ENCODE data around the gene ART3.
A peak's percentile ranks its signal among the peaks of the same experiment; 100 is the strongest.
"Not testable (repeated sequence)": the region's sequence is repeated elsewhere in the genome, so short reads cannot be mapped to it uniquely, and the experiment has no call there.

Gene ART3, protein sequence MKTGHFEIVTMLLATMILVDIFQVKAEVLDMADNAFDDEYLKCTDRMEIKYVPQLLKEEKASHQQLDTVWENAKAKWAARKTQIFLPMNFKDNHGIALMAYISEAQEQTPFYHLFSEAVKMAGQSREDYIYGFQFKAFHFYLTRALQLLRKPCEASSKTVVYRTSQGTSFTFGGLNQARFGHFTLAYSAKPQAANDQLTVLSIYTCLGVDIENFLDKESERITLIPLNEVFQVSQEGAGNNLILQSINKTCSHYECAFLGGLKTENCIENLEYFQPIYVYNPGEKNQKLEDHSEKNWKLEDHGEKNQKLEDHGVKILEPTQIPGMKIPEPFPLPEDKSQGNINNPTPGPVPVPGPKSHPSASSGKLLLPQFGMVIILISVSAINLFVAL

DNA sequence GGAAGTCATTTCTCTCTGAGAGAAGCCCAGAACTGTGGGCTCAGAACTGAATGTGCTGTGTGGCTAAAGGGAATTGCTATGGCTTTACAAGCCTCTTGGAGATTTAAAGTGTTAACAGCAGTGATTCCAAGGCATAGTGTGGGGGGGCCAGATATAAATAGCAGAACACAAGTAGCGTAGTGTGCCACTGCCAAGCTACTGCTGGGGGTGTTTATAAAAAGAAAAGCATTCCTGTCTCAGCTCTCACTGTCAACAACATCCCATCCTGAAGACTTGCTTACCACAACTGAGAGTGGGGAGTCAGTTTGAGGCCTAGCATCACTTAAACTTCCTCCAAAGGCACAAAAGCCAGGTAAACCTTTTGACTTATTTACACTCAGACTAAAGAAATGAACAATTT lies at the start of gene ART3:
TSS of gene ART3 (plus strand) at position 242 of the 400 bp plus-strand sequence. CDS start 1,181 bp downstream, outside the sequence.
- no peak for DNase-seq (ENCODE audit: low read depth)

DNA sequence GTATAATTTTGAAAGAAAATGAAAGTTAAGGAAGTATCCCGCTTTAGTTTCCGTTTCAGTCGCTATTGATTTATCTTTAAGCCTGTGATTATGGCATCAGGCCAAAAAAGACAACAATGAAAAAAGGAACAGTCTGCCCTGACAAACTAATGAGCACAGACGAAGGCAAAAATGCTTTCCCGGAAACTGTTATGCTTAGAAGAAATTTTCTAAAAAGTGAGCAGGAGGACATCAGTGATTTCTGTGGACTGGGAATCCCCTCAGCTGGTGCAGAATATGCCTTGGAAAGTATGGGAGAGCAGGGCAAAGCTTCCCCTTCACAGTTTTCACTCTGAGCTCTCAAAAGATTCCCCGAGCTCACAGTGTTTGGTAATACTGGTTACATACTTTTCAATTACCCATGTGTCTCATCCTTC lies 46.2 kb upstream of the ART3 start:
- DNase-seq (ENCODE audit: low read depth) = no peak

- DNase-seq (ENCODE audit: low read depth) = no peak
These were observed 45.2 kb upstream of the ART3 start for GRCh38 chr4:76029300-76029699.

DNA sequence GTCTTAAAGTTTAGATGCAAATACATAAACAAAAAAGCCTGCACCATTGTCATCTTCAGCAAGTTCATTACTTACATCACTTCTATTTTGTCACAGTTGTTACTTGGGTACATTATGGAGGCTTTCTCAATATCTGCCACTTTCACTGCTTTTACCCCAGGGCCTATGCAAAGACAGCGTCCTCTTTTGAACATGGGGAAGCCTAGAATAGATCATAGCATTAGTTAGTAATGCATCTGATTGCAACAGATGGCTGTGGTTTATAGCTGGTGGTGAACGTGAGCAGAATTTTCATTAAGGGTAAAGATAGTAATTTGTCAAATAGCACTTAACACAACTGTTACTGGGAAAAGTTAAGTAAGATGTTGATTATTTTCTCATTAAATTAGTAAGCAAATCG lies 39.4 kb upstream of the ART3 start:
- DNase-seq (ENCODE audit: low read depth) = no peak

DNA sequence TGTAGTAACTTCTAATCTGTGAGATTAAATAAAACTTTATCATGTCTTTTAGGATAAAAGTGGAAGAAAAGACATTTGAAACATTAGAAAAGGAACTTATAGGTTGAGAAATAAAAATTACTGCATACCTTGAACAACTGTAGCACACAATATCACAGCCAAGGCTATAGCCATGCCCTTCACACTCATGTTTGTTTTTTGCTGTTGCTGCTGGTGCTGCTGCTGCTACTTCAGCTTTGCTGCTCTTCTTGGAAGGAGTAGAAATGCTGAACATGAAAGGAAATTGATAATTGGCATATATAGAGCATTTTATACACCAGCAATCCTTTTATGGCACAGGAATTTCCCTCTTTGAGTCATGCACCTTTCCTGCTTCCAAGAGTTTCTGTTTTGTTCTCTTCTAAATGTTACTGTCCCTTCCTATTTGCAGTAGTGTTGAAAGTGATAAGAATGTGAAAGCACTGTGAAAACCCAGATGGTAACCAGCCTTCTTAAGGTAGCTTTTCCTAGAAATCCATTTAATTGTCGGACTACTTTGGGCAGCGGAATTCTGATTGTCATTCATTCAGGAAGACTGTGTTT lies 38.6 kb upstream of the ART3 start, which contains the start of gene CXCL11:
TSS of gene CXCL11 (minus strand) at position 272 of the 582 bp plus-strand sequence. CDS start at position 189, 83 bp downstream.
- no peak for DNase-seq (ENCODE audit: low read depth)

DNA sequence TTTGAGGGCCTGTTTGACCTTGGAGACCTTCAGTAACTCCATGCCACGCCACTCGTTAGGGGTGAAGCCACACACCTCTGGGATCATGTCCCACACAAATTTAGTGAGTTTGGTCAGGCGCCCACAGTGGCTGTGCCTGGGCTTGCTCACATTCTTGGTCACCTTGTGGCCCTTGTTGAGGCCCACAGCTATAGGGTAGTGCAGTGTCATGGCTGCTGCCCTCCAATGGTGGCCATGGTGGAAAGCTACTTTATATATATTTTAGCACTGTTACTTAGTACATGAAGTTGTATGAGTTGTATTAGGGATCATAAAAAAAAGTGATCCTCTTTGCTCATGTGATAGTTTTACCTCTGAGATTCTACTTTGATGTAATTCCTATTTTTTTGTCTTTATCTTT lies 37.7 kb upstream of the ART3 start:
- DNase-seq (ENCODE audit: low read depth) = no peak

DNA sequence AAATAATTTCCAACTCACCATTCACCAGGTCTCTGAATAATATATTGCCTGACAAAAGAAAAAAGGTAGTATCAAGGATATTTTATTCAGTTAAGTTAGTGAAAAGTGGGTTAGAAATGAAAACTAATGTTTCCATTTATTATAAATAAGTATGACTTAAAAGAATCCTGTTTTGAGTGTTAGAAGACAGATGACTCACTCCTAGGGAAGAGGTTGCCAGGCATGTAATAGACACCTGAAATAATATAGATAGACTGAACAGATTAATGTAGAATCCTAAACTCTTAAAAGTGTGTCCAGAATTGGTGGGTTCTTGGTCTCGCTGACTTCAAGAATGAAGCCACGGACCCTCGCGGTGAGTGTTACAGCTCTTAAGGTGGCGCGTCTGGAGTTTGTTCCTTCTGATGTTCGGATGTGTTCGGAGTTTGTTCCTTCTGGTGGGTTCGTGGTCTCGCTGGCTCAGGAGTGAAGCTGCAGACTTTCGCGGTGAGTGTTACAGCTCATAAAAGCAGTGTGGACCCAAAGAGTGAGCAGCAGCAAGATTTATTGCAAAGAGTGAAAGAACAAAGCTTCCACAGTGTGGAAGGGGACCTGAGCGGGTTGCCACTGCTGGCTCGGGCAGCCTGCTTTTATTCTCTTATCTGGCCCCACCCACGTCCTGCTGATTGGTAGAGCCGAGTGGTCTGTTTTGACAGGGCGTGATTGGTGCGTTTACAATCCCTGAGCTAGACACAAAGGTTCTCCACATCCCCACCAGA lies 32.1 kb upstream of the ART3 start:
- not testable (repeated sequence) for DNase-seq (ENCODE audit: low read depth)

DNA sequence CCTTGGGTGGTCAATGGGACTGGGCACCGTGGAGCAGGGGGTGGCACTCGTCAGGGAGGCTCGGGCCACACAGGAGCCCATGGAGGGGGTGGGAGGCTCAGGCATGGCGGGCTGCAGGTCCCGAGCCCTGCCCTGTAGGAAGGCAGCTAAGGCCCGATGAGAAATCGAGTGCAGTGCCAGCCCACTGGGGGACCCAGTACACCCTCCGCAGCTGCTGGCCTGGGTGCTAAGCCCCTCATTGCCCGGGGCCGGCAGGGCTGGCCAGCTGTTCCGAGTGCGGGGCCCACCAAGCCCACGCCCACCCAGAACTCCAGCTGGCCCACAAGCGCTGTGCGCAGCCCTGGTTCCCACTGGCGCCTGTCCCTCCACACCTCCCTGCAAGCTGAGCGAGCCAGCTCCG lies 31.2 kb upstream of the ART3 start:
- DNase-seq (ENCODE audit: low read depth) = not testable (repeated sequence)

- DNase-seq (ENCODE audit: low read depth) = not testable (repeated sequence)
These were observed 29.8 kb upstream of the ART3 start for GRCh38 chr4:76044686-76045085.

DNA sequence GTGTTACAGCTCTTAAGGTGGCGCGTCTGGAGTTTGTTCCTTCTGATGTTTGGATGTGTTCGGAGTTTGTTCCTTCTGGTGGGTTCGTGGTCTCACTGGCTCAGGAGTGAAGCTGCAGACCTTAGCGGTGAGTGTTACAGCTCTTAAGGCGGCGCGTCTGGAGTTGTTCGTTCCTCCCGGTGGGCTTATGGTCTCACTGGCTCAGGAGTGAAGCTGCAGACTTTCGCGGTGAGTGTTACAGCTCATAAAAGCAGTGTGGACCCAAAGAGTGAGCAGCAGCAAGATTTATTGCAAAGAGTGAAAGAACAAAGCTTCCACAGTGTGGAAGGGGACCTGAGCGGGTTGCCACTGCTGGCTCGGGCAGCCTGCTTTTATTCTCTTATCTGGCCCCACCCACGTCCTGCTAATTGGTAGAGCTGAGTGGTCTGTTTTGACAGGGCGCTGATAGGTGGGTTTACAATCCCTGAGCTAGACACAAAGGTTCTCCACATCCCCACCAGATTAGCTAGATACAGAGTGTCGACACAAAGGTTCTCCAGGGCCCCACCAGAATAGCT lies 24.6 kb upstream of the ART3 start:
- not testable (repeated sequence) for DNase-seq (ENCODE audit: low read depth)

DNA sequence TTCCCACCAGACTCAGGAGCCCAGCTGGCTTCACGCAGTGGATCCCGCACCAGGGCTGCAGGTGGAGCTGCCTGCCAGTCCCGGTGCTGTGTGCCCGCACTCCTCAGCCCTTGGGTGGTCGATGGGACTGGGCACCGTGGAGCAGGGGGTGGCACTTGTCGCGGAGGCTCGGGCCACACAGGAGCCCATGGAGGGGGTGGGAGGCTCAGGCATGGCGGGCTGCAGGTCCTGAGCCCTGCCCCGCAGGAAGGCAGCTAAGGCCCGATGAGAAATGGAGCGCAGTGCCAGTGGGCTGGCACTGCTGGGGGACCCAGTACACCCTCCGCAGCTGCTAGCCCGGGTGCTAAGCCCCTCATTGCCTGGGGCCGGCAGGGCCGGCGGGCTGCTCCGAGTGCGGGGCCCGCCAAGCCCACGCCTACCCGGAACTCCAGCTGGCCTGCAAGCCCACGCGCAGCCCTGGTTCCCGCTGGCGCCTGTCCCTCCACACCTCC lies 23.9 kb upstream of the ART3 start:
- DNase-seq (ENCODE audit: low read depth) = not testable (repeated sequence)

GRCh38 chr4:76053730-76054129 lies 20.8 kb upstream of the ART3 start:
- DNase-seq (ENCODE audit: low read depth) = no peak

GRCh38 chr4:76055016-76055415 lies 19.5 kb upstream of the ART3 start:
- DNase-seq (ENCODE audit: low read depth) = no peak

DNA sequence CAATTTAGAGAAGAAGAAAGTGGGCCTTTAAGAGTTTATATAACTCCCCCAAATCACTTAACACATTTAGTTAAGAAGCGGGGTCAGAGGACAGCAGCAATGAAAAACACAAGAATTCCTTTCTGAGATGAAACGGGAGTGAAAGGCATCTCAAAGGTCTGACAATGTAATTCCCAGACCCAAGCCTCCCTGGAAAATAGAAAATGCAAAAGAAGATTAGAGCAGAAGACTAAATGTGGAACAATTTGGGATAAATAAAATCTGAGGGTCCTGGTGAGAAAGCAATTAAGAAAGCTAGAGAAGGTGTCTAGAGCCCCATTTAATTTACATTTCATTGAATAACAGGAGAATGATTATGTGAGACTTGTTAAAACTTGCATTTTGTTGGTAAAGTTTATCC lies 19.1 kb upstream of the ART3 start:
- DNase-seq (ENCODE audit: low read depth) = no peak

DNA sequence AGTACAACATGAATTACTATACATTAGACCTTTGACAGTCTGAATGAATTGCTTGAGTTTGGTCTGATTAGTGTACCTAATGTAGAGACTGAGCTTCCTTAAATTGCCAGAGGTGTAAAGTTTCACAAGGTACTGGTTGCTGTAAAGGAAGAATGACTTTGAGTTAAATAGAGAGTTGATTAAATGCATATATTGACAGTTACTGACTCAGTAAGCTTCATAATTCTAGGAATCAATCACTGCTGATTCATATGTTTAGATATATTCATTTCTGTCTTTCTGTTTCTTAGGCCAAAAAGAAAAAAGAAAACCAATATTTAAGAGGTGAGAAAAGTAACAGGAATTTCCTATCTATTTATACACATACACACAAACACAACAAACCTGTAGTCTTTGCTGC lies 16.2 kb upstream of the ART3 start:
- DNase-seq (ENCODE audit: low read depth) = no peak

DNA sequence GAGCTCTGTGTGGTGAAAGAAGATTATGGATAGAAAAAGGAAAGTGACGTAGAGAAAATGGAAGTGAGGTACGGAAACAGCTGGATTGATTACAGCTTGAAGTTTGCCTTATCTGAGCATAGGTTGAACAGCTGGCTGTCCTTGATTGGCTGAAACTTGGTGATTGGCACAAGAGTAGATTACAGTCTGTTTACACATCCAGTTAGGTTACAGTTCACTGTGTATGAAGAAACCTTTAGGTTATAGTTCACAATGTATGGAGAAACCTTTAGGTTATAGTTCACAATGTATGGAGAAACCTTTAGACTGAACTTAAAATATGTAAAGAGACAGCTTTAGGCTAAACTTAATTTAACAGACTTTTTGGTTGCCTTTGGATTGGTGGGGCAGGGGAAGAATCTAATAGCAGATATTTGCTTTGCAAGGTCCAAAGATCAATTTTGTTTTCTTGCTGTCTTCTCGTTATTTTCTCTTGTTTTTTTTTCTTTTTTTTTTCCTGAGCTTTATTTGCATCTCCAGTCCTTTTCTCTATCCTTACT lies 15.6 kb upstream of the ART3 start:
- DNase-seq (ENCODE audit: low read depth) = no peak

DNA sequence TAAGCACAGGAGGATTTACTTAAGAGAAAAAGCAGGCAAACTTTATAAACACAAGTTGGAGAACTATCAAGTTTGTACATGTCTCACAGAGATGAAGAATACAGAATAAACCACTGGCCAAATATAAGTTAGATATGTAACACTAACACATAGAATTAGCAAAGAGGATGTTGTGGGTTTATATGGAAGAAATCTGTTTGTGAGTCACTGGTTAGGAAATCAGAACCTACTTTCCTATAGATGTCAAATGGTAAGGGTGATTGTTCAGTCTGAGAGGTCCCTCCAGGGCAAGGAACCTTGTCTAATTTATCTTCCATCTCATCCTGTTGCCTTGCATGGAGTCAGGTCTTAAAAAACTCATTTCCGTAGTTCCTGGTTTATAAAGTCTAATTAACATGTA lies 14.8 kb upstream of the ART3 start:
- no peak for DNase-seq (ENCODE audit: low read depth)

- no peak for DNase-seq (ENCODE audit: low read depth)
These were observed 14.0 kb upstream of the ART3 start for GRCh38 chr4:76060506-76060905.

- no peak for DNase-seq (ENCODE audit: low read depth)
These were observed 13.1 kb upstream of the ART3 start for GRCh38 chr4:76061421-76061820.

DNA sequence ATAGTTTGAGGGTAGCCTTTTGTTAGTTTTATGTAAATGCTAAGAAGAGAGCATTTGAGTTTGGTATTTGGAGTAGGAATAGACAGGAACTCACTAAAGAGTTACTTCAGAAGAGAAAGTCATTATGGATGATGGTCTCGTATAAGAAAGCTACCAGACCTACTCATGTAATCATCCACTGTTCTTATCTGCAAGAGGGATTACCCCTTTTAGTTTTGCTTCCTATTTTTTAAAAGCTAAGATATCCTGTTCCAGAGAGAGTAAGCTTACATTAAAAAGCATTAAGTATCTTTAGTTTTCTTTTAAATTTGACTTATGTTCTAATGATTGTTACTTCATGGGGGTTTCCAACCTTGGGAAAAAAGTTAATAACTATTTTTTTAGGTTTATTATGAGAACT lies 12.5 kb upstream of the ART3 start:
- no peak for DNase-seq (ENCODE audit: low read depth)

DNA sequence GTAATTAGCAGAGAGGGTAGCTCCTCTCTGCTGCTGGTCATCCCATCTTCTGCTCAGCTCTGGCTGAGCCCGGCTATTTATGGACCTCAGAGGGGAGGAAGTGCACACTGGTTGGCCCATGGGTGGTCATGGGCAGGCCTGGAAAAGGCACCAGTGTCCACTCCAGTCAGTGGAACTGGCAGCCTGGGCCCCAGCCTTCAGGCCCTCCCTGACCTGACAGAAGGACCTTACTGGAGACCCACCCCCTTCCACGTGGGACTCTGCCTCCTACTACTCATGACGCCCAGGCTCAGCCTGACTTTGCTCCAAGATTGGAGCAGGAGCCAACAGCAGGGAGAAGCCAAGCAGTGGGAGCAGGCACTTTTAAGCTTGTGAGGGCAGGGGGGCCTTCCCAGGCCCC lies 8.0 kb upstream of the ART3 start:
- no peak for DNase-seq (ENCODE audit: low read depth)

- DNase-seq (ENCODE audit: low read depth) = peak; percentile 75
These were observed 6.7 kb upstream of the ART3 start for GRCh38 chr4:76067652-76068286.

Data from EH (cell line).